NT2/D1 (cell line): ENCODE data around the gene ACLY.

ENCODE experiments used
- SUZ12 ChIP-seq: IDR thresholded peaks from 2 replicates; pipeline ENCODE4 v1.6.1; 2011; ENCODE audit not compliant: insufficient read length, insufficient read depth; ENCODE audit errors: extremely low read depth
- ZNF274 ChIP-seq: IDR thresholded peaks from 2 replicates; pipeline ENCODE4 v1.6.1; 2011; ENCODE audit warnings: mild to moderate bottlenecking, low read depth, low read length

GRCh38 chr17:41919840-41920579, 1.3 kb upstream of the ACLY start:
- TF ChIP-seq SUZ12 (no peak), ZNF274 (no peak)
